SK-N-MC (cell line): Measurements from ENCODE around the gene CDK12.

ENCODE experiments used
- EZH2 ChIP-seq: fragments of 200-600 bp; sonication (generic); IDR thresholded peaks from one replicate; pipeline ENCODE4 v1.6.1; 2017; ENCODE audit warnings: antibody characterized with exemption
- POLR2AphosphoS5 ChIP-seq: IDR thresholded peaks from 2 replicates; pipeline ENCODE4 v1.6.1; 2012; ENCODE audit warnings: mild to moderate bottlenecking, low read depth, low read length, borderline replicate concordance

- TF ChIP-seq EZH2 (no peak), POLR2AphosphoS5 (no peak)
Observed at GRCh38 chr17:39455919-39456318, 5.4 kb upstream of the CDK12 start.
